ENCODE data around the gene ZNF860.
"Not testable (repeated sequence)": the region's sequence is repeated elsewhere in the genome, so short reads cannot be mapped to it uniquely, and the experiment has no call there.

ZNF860 gene

GRCh38 chr3:32000877-32001276, 19.3 kb downstream of the ZNF860 start:
- no peak for DNase-seq

- DNase-seq: no peak
These were observed 21.2 kb downstream of the ZNF860 start for GRCh38 chr3:32002561-32003368.

- DNase-seq: no peak
These were observed 21.8 kb downstream of the ZNF860 start for GRCh38 chr3:32003380-32003779.

- DNase-seq: no peak
These were observed 22.7 kb downstream of the ZNF860 start for GRCh38 chr3:32004113-32004765.

GRCh38 chr3:32009101-32009500, 27.6 kb downstream of the ZNF860 start:
- no peak for DNase-seq

GRCh38 chr3:32009957-32010356, 28.4 kb downstream of the ZNF860 start:
- DNase-seq: no peak

- not testable (repeated sequence) for DNase-seq
These were observed 29.1 kb downstream of the ZNF860 start for GRCh38 chr3:32010699-32011098.

GRCh38 chr3:32015638-32016037, 34.1 kb downstream of the ZNF860 start:
- DNase-seq: not testable (repeated sequence)

GRCh38 chr3:32017286-32017685, 35.7 kb downstream of the ZNF860 start:
- no peak for DNase-seq

GRCh38 chr3:32018757-32019564, 37.4 kb downstream of the ZNF860 start:
- DNase-seq: peak; percentile 68 to 79

GRCh38 chr3:32021155-32021554, 39.6 kb downstream of the ZNF860 start:
- no peak for DNase-seq

- DNase-seq: no peak
These were observed 40.2 kb downstream of the ZNF860 start for GRCh38 chr3:32021748-32022147.

- DNase-seq: no peak
These were observed 41.4 kb downstream of the ZNF860 start for GRCh38 chr3:32022947-32023346.

- DNase-seq: no peak
These were observed 45.0 kb downstream of the ZNF860 start for GRCh38 chr3:32026593-32026992.

- DNase-seq: no peak
These were observed 56.4 kb downstream of the ZNF860 start for GRCh38 chr3:32037932-32038267.

- DNase-seq: no peak
These were observed 59.8 kb downstream of the ZNF860 start for GRCh38 chr3:32041316-32041715.

Measured in AML-193 (cell line).